ENCODE measurements around the gene KCNJ6.
A peak's percentile ranks its signal among the peaks of the same experiment; 100 is the strongest.
"Not testable (repeated sequence)": the region's sequence is repeated elsewhere in the genome, so short reads cannot be mapped to it uniquely, and the experiment has no call there.

KCNJ6 gene

GRCh38 chr21:37916310-37917051 is at the start of gene KCNJ6:
KCNJ6 (minus strand) TSS chr21:37916457; CDS start chr21:37840682, 75,775 bp downstream.
- peak; percentile 71 for DNase-seq (ENCODE audit: low spot score)

- DNase-seq (ENCODE audit: low spot score) = no peak
These were observed 49.0 kb upstream of the KCNJ6 start for GRCh38 chr21:37965088-37965805.

GRCh38 chr21:37958537-37958936 is 42.3 kb upstream of the KCNJ6 start:
- no peak for DNase-seq (ENCODE audit: low spot score)

GRCh38 chr21:37956772-37957171 is 40.5 kb upstream of the KCNJ6 start:
- no peak for DNase-seq (ENCODE audit: low spot score)

GRCh38 chr21:37945036-37945435 is 28.8 kb upstream of the KCNJ6 start:
- no peak for DNase-seq (ENCODE audit: low spot score)

GRCh38 chr21:37944496-37944895 is 28.2 kb upstream of the KCNJ6 start:
- DNase-seq (ENCODE audit: low spot score) = no peak

- DNase-seq (ENCODE audit: low spot score) = no peak
These were observed 24.4 kb upstream of the KCNJ6 start for GRCh38 chr21:37940691-37941090.

- no peak for DNase-seq (ENCODE audit: low spot score)
These were observed 23.6 kb upstream of the KCNJ6 start for GRCh38 chr21:37939838-37940237.

- no peak for DNase-seq (ENCODE audit: low spot score)
These were observed 23.0 kb upstream of the KCNJ6 start for GRCh38 chr21:37939251-37939650.

- DNase-seq (ENCODE audit: low spot score) = no peak
These were observed 21.4 kb upstream of the KCNJ6 start for GRCh38 chr21:37937668-37938067.

GRCh38 chr21:37936010-37936785 is 19.9 kb upstream of the KCNJ6 start:
- DNase-seq (ENCODE audit: low spot score) = no peak

GRCh38 chr21:37932936-37933335 is 16.7 kb upstream of the KCNJ6 start:
- no peak for DNase-seq (ENCODE audit: low spot score)

- no peak for DNase-seq (ENCODE audit: low spot score)
These were observed 11.5 kb upstream of the KCNJ6 start for GRCh38 chr21:37927711-37928110.

GRCh38 chr21:37921091-37921490 is 4.8 kb upstream of the KCNJ6 start:
- DNase-seq (ENCODE audit: low spot score) = no peak

GRCh38 chr21:37920302-37920701 is 4.0 kb upstream of the KCNJ6 start:
- DNase-seq (ENCODE audit: low spot score) = not testable (repeated sequence)

- DNase-seq (ENCODE audit: low spot score) = no peak
These were observed 1.4 kb upstream of the KCNJ6 start for GRCh38 chr21:37917612-37918011.

GRCh38 chr21:37915941-37916309 is 332 bp downstream of the KCNJ6 start:
- no peak for DNase-seq (ENCODE audit: low spot score)

- DNase-seq (ENCODE audit: low spot score) = no peak
These were observed 753 bp downstream of the KCNJ6 start for GRCh38 chr21:37915497-37915911.

GRCh38 chr21:37912616-37913015 is 3.6 kb downstream of the KCNJ6 start:
- DNase-seq (ENCODE audit: low spot score) = no peak

GRCh38 chr21:37909936-37910335 is 6.3 kb downstream of the KCNJ6 start:
- no peak for DNase-seq (ENCODE audit: low spot score)

GRCh38 chr21:37908691-37909090 is 7.6 kb downstream of the KCNJ6 start:
- no peak for DNase-seq (ENCODE audit: low spot score)

- DNase-seq (ENCODE audit: low spot score) = no peak
These were observed 9.2 kb downstream of the KCNJ6 start for GRCh38 chr21:37907076-37907475.

GRCh38 chr21:37905291-37905690 is 11.0 kb downstream of the KCNJ6 start:
- no peak for DNase-seq (ENCODE audit: low spot score)

Data from Ammon's horn (tissue), 1 donor.